GM08714 (cell line): Measurements from ENCODE around the gene PTPRN2.

Experiments
- H3K4me3 ChIP-seq: fragments of 200-500 bp; sonication (Bioruptor generic); 2 replicates; pipeline ENCODE4 v1.5.1; 2014; ENCODE audit warnings: mild to moderate bottlenecking, low read length, inconsistent platforms
- ZNF274 ChIP-seq: IDR thresholded peaks from 2 replicates; pipeline ENCODE4 v1.6.1; 2012; ENCODE audit warnings: mild to moderate bottlenecking, low read depth, low read length

Gene PTPRN2

DNA sequence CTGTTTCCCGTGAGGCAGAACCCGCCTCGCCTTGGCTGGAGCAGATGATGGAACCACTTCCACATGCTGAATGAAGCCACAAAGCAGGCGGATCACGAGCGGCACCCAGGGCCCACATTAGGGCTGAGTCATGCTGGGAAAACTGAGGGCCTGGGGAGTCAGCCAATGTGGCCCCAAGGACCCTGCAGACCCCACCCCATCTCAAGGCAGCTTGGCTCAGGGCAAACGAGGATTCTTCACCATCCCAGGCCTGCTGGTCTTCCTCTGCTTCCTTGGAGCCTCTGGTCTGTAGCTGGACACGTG, 762.9 kb downstream of the PTPRN2 start:
- H3K4me3 ChIP-seq: no peak overlapping the region
- no peak for TF ChIP-seq ZNF274

DNA sequence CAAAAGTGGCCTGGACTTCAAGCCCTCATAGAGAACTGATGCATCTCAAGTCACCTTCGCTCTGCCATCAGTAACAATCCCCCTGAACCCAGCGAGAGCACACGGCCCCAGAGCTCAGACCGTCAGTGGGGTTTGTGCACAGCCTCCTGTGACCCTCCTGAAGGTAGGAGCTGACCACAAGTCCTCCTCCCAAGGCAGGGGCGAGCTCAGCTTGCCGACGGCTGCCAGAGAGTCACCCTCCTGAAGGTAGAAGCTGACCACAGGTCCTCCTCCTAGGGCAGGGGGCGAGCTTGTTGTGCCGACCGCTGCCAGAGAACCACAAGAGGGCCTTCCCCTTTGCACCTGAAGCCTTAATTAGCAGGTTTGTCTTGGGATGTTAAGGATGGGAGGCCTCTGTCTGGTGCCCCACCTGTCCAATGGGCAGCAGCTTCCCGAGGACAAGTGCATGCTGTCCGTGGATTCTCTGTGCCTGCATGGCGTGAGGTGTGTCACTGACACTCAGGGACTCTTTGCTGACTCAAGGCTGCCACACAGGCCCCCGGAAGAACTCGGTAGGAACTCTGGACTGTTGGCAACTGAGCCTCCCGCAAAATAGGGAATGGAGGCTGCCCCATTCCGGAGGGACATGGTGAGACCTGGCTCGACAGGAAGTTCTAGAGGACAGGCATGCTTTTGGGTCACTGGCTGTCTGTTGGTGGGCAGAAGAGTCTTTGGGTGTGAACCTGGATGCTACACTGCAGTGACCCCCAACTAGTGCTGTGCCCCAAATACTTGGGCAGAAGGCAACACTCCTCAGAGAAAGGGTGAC, 763.4 kb downstream of the PTPRN2 start:
- no peak for TF ChIP-seq ZNF274
- no peak overlapping the region for H3K4me3 ChIP-seq

DNA sequence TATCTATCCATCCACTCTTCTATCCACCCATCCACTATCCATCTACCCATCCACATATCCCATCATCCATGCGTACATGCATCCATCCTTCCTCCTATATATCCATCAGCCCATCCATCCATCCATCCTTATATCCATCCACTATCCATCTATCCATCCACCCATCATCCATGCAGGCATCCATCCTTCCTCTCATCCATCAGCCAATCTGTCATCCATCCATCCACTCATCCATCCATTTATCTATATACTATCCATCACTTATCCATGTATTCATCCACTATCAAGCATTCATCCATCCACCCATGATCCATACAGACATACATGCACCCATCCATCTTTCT, 765.0 kb downstream of the PTPRN2 start:
- TF ChIP-seq ZNF274: no peak
- H3K4me3 ChIP-seq: no peak overlapping the region

DNA sequence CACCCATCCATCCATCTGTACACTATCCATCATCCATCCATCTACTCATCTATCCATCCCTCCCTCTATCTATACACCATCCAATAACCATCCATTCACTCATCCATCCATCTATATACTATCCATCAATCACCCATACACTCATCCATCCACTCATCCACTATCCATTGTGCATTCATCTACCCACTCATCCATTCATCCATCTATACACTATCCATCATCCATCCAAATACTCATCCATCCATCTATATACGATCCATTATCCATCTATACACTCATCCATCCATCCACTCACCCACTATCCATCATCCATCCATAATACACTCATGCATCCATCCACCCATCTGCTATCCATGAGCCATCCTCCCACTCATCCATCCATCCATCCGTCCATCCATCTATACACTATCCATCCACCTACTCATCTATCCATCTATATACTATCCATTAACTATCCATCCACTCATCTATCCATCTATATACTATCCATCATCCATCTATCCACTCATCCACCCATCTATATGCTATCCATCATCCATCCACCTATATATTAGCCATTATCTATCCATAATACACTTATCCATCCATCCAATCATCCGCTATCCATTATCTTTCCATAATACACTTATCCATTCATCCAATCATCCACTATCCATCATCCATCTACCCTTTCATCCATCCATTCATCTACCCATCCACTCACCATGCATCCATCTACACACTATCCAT, 765.5 kb downstream of the PTPRN2 start:
- no peak for TF ChIP-seq ZNF274

DNA sequence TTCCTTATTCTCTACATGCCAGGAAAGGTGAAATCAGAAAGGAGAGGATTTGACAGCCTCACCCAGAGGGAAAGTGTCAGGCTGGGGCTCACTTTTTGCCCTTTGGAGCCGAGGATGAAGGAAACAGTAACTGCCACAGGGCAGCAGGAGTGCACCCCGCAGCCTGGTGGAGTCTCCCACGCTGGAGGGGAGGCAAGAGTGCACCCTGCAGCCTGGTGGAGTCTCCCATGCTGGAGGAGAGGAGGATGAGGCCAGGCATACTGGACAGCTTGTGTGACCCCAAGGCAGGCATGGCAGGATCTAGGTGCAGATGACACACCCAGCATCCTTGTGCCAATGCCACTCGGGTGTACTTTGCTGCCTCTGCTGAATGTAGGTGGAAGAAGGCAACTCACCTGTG, 766.8 kb downstream of the PTPRN2 start:
- no peak for TF ChIP-seq ZNF274
- no peak overlapping the region for H3K4me3 ChIP-seq

More for the DNA sequence above, 765.5 kb downstream of the PTPRN2 start:
- H3K4me3 ChIP-seq: no peak overlapping the region

DNA sequence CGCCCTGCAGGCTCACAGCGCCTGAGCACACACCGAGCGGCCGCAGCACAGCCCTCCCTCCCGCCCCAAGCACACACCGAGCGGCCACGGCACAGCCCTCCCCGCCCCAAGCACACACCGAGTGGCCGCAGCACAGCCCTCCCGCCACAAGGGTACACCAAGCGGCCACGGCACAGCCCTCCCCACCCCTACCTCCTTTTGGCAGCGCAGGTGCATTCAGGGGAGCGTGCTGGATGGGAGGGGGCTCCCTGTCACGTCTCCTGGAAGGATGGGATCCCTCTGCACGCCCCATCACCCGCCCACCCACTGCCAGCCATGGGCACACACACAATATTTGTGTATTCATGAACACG, 768.2 kb downstream of the PTPRN2 start:
- no peak for TF ChIP-seq ZNF274

DNA sequence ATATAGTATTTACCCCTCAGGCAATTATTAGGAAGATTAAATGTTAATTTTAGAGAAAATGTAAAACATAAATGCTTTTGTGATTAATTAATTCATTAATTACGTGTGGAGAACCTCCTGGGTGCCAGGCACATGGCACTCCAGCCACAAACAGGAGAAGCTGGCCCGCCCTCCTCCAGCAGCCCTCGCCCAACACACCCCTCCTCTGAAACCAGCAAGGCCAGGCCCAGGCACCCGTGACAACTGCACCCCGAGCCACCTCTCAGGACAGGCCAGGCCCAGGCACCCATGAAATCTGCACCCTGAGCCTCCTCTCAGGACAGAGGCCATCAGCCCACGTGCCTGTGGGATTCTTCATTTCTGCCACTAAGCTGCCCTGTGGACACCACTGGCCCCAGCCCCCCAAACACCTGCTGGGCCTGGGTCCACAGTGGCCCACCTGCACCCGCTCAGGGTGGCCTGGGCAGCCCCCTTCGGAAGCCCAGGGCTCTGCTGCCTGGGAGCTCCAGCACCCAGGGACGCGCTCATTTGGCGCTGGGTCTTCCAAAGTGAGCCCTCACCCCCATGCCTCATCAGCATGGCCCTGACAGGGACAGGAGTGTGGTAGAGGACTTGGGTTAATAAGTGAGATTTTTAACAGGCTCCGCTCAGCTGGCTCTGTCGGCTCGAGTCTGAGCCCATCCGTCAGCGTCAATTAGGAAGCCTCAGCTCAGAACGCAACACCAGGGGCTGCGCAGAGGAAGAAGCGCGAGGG, 768.7 kb downstream of the PTPRN2 start:
- H3K4me3 ChIP-seq: no peak overlapping the region
- no peak for TF ChIP-seq ZNF274

More for the DNA sequence above, 768.2 kb downstream of the PTPRN2 start:
- H3K4me3 ChIP-seq: no peak overlapping the region

DNA sequence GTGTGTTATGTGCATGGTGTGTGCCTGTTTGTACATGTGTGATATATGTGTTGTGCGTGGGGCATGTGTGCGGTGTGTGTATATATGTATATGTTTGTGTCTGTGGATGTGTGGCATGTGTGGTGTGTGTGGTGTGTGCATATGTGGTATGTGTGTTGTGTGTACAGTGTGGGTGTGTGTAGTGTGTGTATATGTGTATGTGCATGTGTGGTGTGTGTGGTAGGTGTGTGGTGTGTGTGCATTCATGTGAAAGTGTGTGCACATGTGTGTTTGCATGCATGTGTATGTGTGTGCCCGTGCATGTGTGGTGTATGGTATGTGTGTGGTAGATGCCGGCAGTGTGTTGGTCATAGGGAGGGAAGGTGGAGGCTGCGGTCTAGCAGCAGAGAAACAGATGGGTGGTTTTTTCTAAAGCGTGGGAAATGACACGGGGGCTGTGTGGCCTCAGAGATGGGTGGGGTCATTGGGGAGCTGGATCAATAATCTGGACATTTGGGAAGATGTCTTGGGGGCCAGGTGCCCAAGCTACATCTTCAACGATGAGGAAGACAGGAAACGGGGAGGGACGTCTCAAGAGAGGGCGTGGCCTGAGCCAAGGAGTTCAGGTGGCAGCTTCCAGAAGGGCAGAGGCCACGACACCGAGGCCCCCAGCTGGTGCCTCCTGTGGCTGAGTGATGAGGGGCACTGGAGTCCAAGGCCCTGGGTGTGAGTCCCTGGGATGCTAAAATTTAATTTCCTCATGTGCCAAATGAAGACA, 769.5 kb downstream of the PTPRN2 start:
- H3K4me3 ChIP-seq: no peak overlapping the region
- no peak for TF ChIP-seq ZNF274

DNA sequence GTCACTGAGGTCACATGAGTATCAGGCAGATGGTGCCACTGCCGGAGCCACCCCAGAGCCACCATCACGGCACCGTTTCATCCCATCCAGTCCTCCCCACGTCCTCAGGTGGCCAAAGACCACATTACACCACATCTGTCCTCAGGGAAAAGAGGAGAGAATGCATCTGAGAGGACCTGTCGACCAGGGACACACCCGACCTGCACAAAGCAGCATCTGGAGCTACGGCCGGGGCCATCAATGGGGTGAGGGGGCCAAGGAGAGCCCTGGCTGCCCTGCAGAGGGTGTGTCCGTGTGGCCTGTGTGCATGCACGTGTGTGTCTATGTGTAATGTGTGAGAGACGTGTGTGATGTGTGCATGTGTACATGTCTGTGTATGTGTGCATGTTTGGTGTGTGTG, 770.2 kb downstream of the PTPRN2 start:
- H3K4me3 ChIP-seq: no peak overlapping the region
- TF ChIP-seq ZNF274: no peak

DNA sequence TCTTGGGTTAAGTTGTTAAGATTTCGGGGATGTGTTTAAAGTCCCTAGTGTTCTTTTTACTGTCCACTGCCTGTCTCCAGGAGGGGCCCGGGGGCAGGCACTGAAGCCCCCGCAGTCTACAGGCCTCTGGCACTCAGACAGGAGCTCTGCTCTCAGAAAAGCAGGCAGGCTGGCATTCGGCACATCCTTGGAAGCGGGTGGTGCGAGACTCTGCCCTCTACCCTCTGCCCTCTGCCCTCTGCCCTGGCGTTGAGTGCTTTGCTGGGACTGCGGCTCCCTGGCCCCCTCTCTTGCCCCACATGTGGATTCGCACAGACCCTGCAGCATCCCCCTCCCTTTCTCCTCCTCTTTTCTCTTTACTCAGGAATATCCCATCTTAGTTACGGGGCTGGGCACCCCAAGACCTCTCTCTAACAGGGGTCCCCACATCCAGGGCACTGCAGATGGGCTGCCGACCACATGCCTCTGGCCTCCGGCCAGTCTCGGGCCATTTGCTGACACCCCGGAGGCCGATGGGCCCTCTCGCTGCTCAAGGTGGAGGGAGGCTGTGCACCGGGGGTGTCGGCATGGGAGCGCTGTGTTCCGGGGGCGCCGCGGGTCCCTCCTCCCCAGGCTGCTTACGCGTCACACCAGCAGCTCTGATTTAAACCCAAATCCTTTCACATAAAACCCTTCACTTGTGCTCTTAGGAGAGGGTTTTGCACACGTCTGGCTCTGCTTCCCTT, 770.9 kb downstream of the PTPRN2 start:
- H3K4me3 ChIP-seq: no peak overlapping the region
- TF ChIP-seq ZNF274: no peak

DNA sequence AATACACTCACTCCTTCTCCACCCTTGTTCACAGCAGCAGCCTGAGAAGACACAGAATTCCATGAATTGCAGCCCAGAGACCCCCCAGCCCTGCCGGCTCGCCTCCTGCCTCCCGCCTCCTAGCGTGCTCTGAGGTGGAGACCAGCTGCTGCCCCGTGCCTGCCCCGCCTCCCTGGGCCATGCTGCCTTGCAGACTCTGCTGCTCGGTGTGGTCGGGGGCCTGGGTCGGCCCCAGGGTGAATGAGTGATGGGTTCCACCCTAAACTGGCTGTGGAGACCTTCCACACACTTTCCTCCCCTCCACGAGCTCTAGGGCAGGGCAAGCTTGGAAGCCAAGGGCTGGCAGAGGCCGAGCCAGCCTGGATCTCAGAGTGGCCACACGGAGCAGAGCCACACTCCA, 771.5 kb downstream of the PTPRN2 start:
- no peak for TF ChIP-seq ZNF274
- no peak overlapping the region for H3K4me3 ChIP-seq

DNA sequence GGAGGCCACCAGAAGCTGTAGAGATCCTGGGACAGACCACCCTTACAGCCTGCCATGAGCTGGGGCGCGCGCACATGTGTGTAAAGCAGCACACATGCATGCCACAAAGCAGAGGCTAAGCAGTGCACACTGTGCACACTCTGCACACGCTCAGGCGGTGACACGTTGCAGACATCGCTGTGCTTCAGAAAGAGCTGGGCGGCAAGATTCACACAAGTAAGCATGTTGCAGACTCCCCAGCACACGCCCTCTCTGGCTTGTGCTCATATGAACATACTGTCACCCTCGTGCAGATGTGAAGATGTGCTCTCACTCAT, 772.0 kb downstream of the PTPRN2 start:
- H3K4me3 ChIP-seq: no peak overlapping the region
- TF ChIP-seq ZNF274: no peak

DNA sequence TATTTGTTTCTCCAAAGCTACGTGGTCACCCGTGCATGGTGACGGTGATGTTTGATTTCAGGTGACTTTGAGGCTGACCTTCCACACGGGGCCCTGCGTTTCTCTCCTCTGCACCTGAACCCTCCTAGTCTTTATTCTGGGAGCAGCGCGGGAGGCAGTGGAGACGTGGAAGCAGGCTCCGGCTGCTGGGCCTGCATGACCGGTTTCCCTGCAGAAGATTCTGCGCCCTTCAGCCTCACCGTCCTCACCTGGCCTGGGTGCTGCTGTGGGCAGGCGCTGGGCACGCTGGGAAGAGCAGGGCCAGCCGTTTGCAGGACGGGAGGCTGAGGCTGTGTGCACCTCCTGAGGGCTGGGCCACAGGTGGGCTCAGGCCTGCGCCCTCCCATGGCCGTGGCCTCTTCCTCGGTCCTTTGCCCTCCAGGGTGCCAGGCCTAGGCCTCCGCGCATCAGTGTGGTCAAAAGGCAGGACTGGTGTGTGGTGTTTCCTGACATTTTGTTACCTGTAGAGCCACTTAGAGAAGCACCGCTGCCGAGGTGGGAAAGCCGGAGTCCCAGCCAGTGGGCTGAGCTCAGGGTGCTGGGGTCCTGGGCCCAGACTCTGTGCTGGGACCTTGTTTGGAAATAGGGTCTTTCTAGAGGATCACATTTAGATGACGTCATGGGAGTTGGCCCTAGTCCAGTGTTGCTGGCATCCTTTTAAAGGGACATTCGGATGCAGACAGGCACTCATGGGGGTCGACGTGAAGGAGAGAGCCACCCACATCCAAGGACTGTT, 772.5 kb downstream of the PTPRN2 start:
- TF ChIP-seq ZNF274: no peak

More for the DNA sequence above, 772.5 kb downstream of the PTPRN2 start:
- no peak overlapping the region for H3K4me3 ChIP-seq
